Measurements from ENCODE around the gene MYB.

DNA sequence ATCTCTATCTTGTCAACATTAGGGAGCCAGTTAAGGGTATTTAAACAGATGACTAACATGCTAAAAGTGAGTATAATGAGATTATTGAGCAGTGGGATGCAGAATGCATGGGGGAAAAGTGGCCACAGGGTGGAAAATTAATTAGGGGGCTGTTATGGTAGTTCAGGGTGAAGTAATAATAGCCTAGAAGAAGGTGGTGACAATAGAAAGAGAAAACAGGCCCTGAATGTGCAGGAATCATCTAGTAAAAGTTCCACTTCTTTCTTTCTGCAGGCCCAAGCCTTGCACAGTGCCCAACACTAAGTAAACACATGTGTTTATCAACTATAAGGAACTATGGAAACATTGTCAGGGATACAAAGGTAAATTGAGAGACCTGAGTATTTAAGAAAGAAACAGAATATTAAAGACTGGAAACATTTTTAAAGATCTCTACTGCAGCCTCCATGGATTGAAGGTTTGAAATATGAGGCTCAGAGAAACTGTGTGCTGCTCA lies 7.1 kb upstream of the MYB start:
- TF ChIP-seq, protein P1, sequence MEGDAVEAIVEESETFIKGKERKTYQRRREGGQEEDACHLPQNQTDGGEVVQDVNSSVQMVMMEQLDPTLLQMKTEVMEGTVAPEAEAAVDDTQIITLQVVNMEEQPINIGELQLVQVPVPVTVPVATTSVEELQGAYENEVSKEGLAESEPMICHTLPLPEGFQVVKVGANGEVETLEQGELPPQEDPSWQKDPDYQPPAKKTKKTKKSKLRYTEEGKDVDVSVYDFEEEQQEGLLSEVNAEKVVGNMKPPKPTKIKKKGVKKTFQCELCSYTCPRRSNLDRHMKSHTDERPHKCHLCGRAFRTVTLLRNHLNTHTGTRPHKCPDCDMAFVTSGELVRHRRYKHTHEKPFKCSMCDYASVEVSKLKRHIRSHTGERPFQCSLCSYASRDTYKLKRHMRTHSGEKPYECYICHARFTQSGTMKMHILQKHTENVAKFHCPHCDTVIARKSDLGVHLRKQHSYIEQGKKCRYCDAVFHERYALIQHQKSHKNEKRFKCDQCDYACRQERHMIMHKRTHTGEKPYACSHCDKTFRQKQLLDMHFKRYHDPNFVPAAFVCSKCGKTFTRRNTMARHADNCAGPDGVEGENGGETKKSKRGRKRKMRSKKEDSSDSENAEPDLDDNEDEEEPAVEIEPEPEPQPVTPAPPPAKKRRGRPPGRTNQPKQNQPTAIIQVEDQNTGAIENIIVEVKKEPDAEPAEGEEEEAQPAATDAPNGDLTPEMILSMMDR (IDR thresholded peaks at IDR 0.05; ENCODE audit: low read length): no peak
- no peak for TF ChIP-seq EZH2 (optimal IDR thresholded peaks at IDR 0.05; ENCODE audit: low read depth, low read length)
